ENCODE results near the gene SOWAHC.

DNA sequence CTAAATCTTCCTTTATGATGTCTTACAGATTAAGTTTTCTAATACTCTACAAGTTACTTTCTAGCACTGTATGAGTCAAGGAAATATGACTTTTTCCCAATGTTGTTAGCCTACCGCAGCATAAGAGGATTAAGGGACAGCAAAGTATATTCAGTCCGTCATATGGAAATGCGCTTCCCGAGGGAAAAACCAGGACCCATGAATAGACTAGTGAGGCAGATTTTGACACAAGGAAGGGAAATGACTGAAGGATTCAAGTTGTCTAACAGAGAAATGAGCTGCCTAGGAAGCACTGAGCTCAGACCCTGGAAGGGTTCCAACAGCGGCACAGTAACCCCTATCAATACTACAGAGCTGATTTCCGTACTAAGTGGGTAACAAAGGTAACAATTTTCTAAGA is 12.4 kb upstream of the SOWAHC start:
- TF ChIP-seq, protein P1, sequence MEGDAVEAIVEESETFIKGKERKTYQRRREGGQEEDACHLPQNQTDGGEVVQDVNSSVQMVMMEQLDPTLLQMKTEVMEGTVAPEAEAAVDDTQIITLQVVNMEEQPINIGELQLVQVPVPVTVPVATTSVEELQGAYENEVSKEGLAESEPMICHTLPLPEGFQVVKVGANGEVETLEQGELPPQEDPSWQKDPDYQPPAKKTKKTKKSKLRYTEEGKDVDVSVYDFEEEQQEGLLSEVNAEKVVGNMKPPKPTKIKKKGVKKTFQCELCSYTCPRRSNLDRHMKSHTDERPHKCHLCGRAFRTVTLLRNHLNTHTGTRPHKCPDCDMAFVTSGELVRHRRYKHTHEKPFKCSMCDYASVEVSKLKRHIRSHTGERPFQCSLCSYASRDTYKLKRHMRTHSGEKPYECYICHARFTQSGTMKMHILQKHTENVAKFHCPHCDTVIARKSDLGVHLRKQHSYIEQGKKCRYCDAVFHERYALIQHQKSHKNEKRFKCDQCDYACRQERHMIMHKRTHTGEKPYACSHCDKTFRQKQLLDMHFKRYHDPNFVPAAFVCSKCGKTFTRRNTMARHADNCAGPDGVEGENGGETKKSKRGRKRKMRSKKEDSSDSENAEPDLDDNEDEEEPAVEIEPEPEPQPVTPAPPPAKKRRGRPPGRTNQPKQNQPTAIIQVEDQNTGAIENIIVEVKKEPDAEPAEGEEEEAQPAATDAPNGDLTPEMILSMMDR (IDR thresholded peaks at IDR 0.05): no peak
- TF ChIP-seq, protein P2, sequence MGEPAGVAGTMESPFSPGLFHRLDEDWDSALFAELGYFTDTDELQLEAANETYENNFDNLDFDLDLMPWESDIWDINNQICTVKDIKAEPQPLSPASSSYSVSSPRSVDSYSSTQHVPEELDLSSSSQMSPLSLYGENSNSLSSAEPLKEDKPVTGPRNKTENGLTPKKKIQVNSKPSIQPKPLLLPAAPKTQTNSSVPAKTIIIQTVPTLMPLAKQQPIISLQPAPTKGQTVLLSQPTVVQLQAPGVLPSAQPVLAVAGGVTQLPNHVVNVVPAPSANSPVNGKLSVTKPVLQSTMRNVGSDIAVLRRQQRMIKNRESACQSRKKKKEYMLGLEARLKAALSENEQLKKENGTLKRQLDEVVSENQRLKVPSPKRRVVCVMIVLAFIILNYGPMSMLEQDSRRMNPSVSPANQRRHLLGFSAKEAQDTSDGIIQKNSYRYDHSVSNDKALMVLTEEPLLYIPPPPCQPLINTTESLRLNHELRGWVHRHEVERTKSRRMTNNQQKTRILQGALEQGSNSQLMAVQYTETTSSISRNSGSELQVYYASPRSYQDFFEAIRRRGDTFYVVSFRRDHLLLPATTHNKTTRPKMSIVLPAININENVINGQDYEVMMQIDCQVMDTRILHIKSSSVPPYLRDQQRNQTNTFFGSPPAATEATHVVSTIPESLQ (CRISPR knock-in tag; IDR thresholded peaks at IDR 0.05): no peak
- TF ChIP-seq ZBTB21 (CRISPR knock-in tag; IDR thresholded peaks at IDR 0.05; ENCODE audit: borderline replicate concordance) (no peak), NFE2L1 (CRISPR knock-in tag; IDR thresholded peaks at IDR 0.05) (no peak), GRHL2 (CRISPR knock-in tag; IDR thresholded peaks at IDR 0.05; ENCODE audit: insufficient replicate concordance, severe bottlenecking) (no peak)
- TF ChIP-seq, protein P3, sequence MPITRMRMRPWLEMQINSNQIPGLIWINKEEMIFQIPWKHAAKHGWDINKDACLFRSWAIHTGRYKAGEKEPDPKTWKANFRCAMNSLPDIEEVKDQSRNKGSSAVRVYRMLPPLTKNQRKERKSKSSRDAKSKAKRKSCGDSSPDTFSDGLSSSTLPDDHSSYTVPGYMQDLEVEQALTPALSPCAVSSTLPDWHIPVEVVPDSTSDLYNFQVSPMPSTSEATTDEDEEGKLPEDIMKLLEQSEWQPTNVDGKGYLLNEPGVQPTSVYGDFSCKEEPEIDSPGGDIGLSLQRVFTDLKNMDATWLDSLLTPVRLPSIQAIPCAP (CRISPR knock-in tag; IDR thresholded peaks at IDR 0.05): no peak
- TF ChIP-seq, protein P4, sequence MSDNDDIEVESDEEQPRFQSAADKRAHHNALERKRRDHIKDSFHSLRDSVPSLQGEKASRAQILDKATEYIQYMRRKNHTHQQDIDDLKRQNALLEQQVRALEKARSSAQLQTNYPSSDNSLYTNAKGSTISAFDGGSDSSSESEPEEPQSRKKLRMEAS (CRISPR knock-in tag; IDR thresholded peaks at IDR 0.05): no peak
- TF ChIP-seq, protein P5, sequence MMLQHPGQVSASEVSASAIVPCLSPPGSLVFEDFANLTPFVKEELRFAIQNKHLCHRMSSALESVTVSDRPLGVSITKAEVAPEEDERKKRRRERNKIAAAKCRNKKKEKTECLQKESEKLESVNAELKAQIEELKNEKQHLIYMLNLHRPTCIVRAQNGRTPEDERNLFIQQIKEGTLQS (CRISPR knock-in tag; conservative IDR thresholded peaks at IDR 0.05): no peak

Measured in WTC11 (cell line).